Body of pancreas (tissue), 4 donors: ENCODE results near the gene GPR132. TPM values are rescaled to one million over a fixed set of nuclear protein-coding genes. Genes with fewer than 3 reads are reported as not detected.

ENCODE experiments used
- ATAC-seq: fragments of 150-250 bp; one replicate; pipeline ENCODE4 v1.9.1; 2016
- DNase-seq, 4 donors: peaks; one replicate each; pipeline ENCODE4 v3.0.0-alpha.2; 2019
- H3K27ac ChIP-seq, 4 donors: fragments of 200-600 bp; sonication (generic); 1 replicate in 3 of 4; 2 replicates in 1 of 4; pipeline versions ENCODE4 v1.5.1 to v1.6.1; 2016 to 2019; ENCODE audit warnings: mild to moderate bottlenecking in 1 of 4, mixed read lengths in 1 of 4, moderate library complexity in 1 of 4
- H3K27me3 ChIP-seq, 2 donors: fragments of 200-600 bp; sonication (generic); one replicate each; pipeline ENCODE4 v1.6.0; 2016; ENCODE audit warnings: mild to moderate bottlenecking in 1 of 2
- H3K36me3 ChIP-seq, 2 donors: fragments of 200-600 bp; sonication (generic); replicated peaks in 1 of 2; 2 replicates each; pipeline ENCODE4 v1.5.1; 2016; ENCODE audit warnings: low read depth in 2 of 2; ENCODE audit not compliant: insufficient read depth in 1 of 2
- H3K4me1 ChIP-seq: fragments of 200-600 bp; sonication (generic); one replicate; pipeline ENCODE4 v1.6.0; 2016
- H3K4me3 ChIP-seq, 2 donors: fragments of 200-600 bp; sonication (generic); 1 replicate in 1 of 2; 2 replicates in 1 of 2; pipeline ENCODE4 v1.5.1; 2016 to 2019
- H3K9me3 ChIP-seq, 3 donors: fragments of 200-600 bp; sonication (generic); 1 replicate in 2 of 3; 2 replicates in 1 of 3; pipeline ENCODE4 v1.5.1; 2016
- POLR2A ChIP-seq, 3 donors: fragments of 450-650 bp; IDR thresholded peaks; one replicate each; pipeline ENCODE4 v1.6.1; 2016; ENCODE audit warnings: antibody characterized with exemption in 3 of 3, mild to moderate bottlenecking in 2 of 3
- WGBS, 2 donors: methylation state at CpG; one replicate each; pipeline ENCODE4 v1.1.5; 2017; 5-methylcytosine and 5-hydroxymethylcytosine counted together
- intact Hi-C: fragments of 100-400 bp; cut with DNase I; formaldehyde crosslinking; loops from one replicate; pipeline ENCODE4 v1.15.1; 2023
- total RNA-seq, 2 donors: library from RNA; depleted of rRNA; stranded (reverse); fragments of >200 nt; gene quantifications; one replicate each; pipeline ENCODE4 v1.1.0, GENCODE V29; 2016
- TF ChIP-seq, protein P1 (sequence below), 7 experiments: fragments of 450-650 bp in 4 of 7; fragments of 200-600 bp in 3 of 7; sonication (generic) in 3 of 7; IDR thresholded peaks; one replicate each; pipeline ENCODE4 v1.5.1; 2016 to 2019; ENCODE audit warnings: antibody characterized with exemption in 7 of 7

The GPR132 gene
- total RNA-seq, 2 donors from 2014 or later, result 1.0 TPM; not detected in 1

DNA sequence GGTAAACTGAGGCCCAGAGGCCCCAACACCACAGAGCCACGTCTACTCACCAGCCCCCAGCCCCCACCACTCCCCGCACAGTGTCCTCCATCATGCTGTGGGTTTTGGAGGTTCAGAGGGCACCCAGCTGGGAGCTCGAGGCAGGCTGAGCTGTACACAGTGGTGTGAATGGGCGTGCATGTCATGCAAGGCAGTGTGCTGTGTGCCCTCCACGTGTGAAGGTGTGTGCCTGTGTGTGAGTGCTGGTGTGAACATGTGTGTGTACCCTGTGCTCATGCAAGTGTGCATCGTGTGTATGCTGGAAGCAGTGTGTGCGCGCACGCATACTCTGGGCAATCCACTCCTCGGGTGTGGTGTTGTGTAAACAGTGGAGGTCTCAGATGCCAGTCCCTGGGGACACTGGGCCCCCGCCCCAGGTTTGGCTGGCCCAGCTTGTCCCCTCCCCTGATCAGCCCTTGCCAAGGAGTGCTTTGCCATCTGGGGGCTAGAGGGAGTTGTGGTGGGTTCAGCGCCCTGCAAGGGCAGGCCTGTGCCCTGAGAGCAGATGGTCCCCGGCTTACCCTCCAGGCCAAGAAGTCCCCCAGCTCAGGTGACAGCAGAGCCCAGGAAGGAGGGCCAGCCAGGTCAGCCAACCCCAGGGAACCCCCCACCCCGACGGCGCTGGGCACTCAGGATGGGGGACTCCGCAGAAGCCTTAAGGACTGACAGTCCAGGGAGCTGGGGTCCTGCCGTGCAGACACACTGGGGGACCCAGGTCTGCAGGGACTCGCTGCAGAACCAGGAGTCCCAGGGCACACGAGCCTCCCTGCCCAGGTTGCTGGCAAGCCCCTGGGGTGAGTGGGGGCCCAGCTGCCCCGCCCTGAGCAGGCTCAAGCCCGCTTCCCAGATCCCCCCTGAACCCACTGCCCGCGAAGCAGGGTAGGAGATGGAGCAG is 23.8 kb upstream of the GPR132 start:
- Histone ChIP-seq H3K27me3 (no peaks in the 10 kb centered on the region), H3K27ac (peak overlapping the region in 3 of 4 donors; percentile 75 to 93 (median 88)), H3K4me1 (peaks cover 73% of the 10 kb centered on the region), H3K36me3 (no peaks in the 10 kb centered on the region), H3K9me3 (no peaks in the 10 kb centered on the region), H3K4me3 (no peak overlapping the region)
- WGBS, 2 donors, result 67 to 77% methylated on average over 8 to 15 of the region's 24 CpGs
- no peak for DNase-seq
- intact Hi-C loops, result loop anchor here (5.0 kb wide), 1 partner anchor 263 kb away; no protein-coding TSS in a partner anchor
- no peak for ATAC-seq
- no peak for TF ChIP-seq POLR2A (IDR thresholded peaks at IDR 0.05)
- TF ChIP-seq, protein P1, sequence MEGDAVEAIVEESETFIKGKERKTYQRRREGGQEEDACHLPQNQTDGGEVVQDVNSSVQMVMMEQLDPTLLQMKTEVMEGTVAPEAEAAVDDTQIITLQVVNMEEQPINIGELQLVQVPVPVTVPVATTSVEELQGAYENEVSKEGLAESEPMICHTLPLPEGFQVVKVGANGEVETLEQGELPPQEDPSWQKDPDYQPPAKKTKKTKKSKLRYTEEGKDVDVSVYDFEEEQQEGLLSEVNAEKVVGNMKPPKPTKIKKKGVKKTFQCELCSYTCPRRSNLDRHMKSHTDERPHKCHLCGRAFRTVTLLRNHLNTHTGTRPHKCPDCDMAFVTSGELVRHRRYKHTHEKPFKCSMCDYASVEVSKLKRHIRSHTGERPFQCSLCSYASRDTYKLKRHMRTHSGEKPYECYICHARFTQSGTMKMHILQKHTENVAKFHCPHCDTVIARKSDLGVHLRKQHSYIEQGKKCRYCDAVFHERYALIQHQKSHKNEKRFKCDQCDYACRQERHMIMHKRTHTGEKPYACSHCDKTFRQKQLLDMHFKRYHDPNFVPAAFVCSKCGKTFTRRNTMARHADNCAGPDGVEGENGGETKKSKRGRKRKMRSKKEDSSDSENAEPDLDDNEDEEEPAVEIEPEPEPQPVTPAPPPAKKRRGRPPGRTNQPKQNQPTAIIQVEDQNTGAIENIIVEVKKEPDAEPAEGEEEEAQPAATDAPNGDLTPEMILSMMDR (IDR thresholded peaks at IDR 0.05), result no peak

DNA sequence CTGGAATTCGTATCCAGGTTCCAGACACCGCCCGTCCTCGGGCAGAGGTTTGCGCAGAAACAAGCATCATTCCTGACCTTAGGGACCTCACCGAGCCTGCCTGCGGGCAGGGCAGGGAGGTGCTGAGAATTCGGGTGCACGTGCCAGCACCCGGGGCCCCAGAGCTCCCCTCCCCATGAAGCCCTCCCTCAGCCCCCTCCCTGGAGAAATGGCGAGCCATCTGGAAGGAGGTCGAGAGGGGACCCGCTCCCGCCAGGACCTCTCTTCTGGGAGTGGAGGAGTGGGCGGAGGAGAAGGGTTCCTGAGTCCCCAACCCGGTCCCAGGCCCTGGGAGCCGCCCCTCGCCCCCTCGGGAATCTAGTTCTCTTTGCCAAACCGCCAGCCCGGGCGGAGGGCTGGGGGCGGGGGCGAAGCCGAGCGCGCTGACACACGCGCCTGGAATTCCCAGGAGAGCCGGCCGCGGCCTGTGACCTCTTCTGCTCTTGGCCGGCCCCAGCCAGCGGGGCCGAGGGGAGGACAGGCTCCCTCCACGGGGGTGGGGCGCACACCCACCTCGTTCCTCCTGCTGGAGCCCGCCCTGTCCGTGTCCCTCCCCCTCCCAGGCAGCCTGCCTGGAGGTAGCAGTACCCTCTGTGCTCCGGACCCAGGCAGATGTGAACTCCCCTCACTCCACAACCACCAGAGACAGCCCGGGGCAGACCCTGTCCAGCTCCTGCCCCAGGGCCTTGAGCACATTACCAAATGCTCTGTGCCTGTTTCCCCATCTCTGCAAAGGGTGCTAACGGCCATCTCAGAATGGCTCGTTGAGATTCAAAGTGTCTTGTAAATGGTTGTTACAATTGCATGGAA is 23.0 kb upstream of the GPR132 start:
- intact Hi-C loops, result loop anchor here (5.0 kb wide), 1 partner anchor 264 kb away; no protein-coding TSS in a partner anchor
- Histone ChIP-seq H3K36me3 (no peaks in the 10 kb centered on the region), H3K9me3 (no peaks in the 10 kb centered on the region), H3K4me3 (no peak overlapping the region), H3K4me1 (peaks cover 65% of the 10 kb centered on the region), H3K27ac (peak overlapping the region; percentile 46 to 75 (median 64)), H3K27me3 (no peaks in the 10 kb centered on the region)
- WGBS, 2 donors, result 16 to 42% methylated on average over 6 to 44 of the region's 44 CpGs
- DNase-seq (peak; percentile 41 to 59 (median 54)), ATAC-seq (no peak)
- no peak for TF ChIP-seq POLR2A (IDR thresholded peaks at IDR 0.05)
- TF ChIP-seq, protein P1 (IDR thresholded peaks at IDR 0.05), result no peak

DNA sequence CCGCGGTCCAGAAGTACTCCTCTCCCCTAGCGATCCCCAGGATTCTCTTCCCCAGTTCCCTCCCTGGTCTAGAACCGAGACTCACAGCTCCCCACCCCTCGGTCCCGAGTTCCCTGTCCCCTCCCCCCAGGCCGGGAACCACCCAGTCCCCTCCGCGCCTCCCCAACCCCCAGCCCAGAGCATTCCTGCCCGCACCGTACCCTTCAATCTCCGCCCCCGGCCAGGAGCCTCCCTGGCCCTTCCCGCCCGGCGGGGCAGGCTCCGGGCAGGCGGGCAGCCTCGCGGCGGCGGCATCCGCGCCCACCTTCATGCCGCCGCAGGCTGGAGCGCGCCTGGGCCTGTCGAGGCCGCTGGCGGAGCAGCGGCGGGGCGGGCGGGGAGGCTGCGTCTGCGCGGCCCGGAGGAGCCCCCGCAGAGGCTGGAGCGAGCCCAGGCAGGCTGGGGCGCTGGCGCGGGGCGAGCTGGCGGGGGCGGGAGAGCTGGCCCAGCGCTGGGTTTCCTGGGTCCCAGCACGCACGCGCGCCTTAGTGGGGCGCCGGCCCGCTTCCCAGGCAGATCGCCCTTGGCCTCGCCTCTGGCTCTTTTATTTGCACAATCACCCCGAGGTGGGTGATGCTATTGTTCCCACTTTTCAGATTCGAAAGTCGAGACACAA is 22.2 kb upstream of the GPR132 start:
- Histone ChIP-seq H3K27me3 (no peaks in the 10 kb centered on the region), H3K9me3 (no peaks in the 10 kb centered on the region), H3K4me1 (peaks cover 59% of the 10 kb centered on the region), H3K4me3 (no peak overlapping the region), H3K36me3 (no peaks in the 10 kb centered on the region), H3K27ac (peak overlapping the region in 3 of 4 donors; percentile 62 to 75 (median 65))
- no peak for ATAC-seq
- TF ChIP-seq POLR2A (IDR thresholded peaks at IDR 0.05), result no peak
- TF ChIP-seq, protein P1 (IDR thresholded peaks at IDR 0.05), result no peak
- peak in 2 of 4 donors; percentile 42 to 52 for DNase-seq
- intact Hi-C loops, result loop anchor here (5.0 kb wide), 1 partner anchor 265 kb away; no protein-coding TSS in a partner anchor
- WGBS, 2 donors, result 3 to 5% methylated on average over 22 to 53 of the region's 60 CpGs

DNA sequence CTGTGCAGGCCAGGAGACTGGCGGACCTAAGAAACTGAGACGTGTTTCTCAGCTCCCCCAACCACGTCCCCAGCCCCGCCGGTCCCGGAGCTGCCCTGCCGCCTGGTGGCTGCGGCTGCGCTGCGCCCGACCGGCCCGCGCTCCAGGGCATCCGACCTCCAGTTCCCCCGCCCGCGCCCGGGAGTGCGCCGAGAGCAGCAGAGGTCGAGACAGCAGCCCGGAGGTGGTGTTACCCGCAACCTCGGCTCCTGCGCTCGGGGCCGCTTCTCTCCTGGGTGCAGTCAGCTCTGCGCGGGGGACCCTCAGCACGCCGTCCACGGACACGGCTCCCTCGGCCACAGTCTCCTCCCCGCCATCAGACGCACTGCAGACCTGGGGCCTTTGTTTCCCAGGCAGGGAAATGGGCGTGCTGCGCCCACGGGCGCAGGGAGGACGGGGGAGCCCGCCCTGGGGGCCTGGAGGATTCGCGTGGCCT is 21.6 kb upstream of the GPR132 start:
- no peaks in the 10 kb centered on the region for H3K36me3 ChIP-seq
- 0 to 2% methylated on average over 2 to 44 of the region's 45 CpGs for WGBS, 2 donors
- intact Hi-C loops, result loop anchor here (5.0 kb wide), 1 partner anchor 265 kb away; no protein-coding TSS in a partner anchor
- H3K27me3 ChIP-seq, result no peaks in the 10 kb centered on the region
- no peak overlapping the region for H3K4me3 ChIP-seq
- peak; percentile 32 for ATAC-seq
- H3K4me1 ChIP-seq, result peaks cover 53% of the 10 kb centered on the region
- H3K9me3 ChIP-seq, result no peaks in the 10 kb centered on the region
- TF ChIP-seq, protein P1 (IDR thresholded peaks at IDR 0.05), result peak; percentile 63 to 91 (median 82)
- peak in 1 of 3 donors; percentile 56 for TF ChIP-seq POLR2A (IDR thresholded peaks at IDR 0.05)
- peak; percentile 68 to 84 (median 80) for DNase-seq
- peak overlapping the region in 3 of 4 donors; percentile 62 to 75 (median 65) for H3K27ac ChIP-seq
